ENCODE data around the gene ARHGAP18.
A peak's percentile ranks its signal among the peaks of the same experiment; 100 is the strongest.

Gene ARHGAP18

GRCh38 chr6:129696843-129697242 is 13.1 kb downstream of the ARHGAP18 start:
- no peak overlapping the region for H3K4me3 Mint-ChIP-seq
- DNase-seq (ENCODE audit: low spot score in 2 of 2): no peak
- ATAC-seq (replicated peaks; ENCODE audit: extremely low read depth, poor library complexity, severe bottlenecking): no peak
- peaks cover 43% of the 10 kb centered on the region for H3K4me1 Mint-ChIP-seq
- no peaks in the 10 kb centered on the region for H3K27me3 Mint-ChIP-seq
- H3K27ac Mint-ChIP-seq (ENCODE audit: low read depth): no peak overlapping the region
- no peaks in the 10 kb centered on the region for H3K9me3 Mint-ChIP-seq
- no peaks in the 10 kb centered on the region for H3K36me3 Mint-ChIP-seq (ENCODE audit: insufficient read depth)

- no peaks in the 10 kb centered on the region for H3K9me3 Mint-ChIP-seq
- peak overlapping the region; percentile 35 for H3K27ac Mint-ChIP-seq (ENCODE audit: low read depth)
- H3K4me1 Mint-ChIP-seq: peaks cover 47% of the 10 kb centered on the region
- H3K36me3 Mint-ChIP-seq (ENCODE audit: insufficient read depth): no peaks in the 10 kb centered on the region
- DNase-seq (ENCODE audit: low spot score in 2 of 2) (no peak), ATAC-seq (replicated peaks; ENCODE audit: extremely low read depth, poor library complexity, severe bottlenecking) (no peak)
- H3K4me3 Mint-ChIP-seq: no peak overlapping the region
- H3K27me3 Mint-ChIP-seq: no peaks in the 10 kb centered on the region
Observed at GRCh38 chr6:129696028-129696418, 14.0 kb downstream of the ARHGAP18 start.

GRCh38 chr6:129695373-129696027 is 14.5 kb downstream of the ARHGAP18 start:
- no peak for DNase-seq (ENCODE audit: low spot score in 2 of 2)
- Mint-ChIP-seq H3K9me3 (no peaks in the 10 kb centered on the region), H3K36me3 (ENCODE audit: insufficient read depth) (no peaks in the 10 kb centered on the region), H3K4me1 (peaks cover 49% of the 10 kb centered on the region), H3K4me3 (no peak overlapping the region), H3K27me3 (no peaks in the 10 kb centered on the region), H3K27ac (ENCODE audit: low read depth) (peak overlapping the region; percentile 35)
- ATAC-seq (replicated peaks; ENCODE audit: extremely low read depth, poor library complexity, severe bottlenecking): peak; percentile 40

- Mint-ChIP-seq H3K27ac (ENCODE audit: low read depth) (no peak overlapping the region), H3K4me1 (peaks cover 45% of the 10 kb centered on the region), H3K27me3 (no peaks in the 10 kb centered on the region), H3K4me3 (no peak overlapping the region), H3K36me3 (ENCODE audit: insufficient read depth) (no peaks in the 10 kb centered on the region), H3K9me3 (no peaks in the 10 kb centered on the region)
- ATAC-seq (replicated peaks; ENCODE audit: extremely low read depth, poor library complexity, severe bottlenecking): no peak
- no peak for DNase-seq (ENCODE audit: low spot score in 2 of 2)
Observed at GRCh38 chr6:129694036-129694435, 15.9 kb downstream of the ARHGAP18 start.

GRCh38 chr6:129692467-129692866 is 17.5 kb downstream of the ARHGAP18 start:
- no peaks in the 10 kb centered on the region for H3K36me3 Mint-ChIP-seq (ENCODE audit: insufficient read depth)
- no peaks in the 10 kb centered on the region for H3K27me3 Mint-ChIP-seq
- peaks cover 57% of the 10 kb centered on the region for H3K4me1 Mint-ChIP-seq
- no peaks in the 10 kb centered on the region for H3K9me3 Mint-ChIP-seq
- peak overlapping the region; percentile 0 for H3K27ac Mint-ChIP-seq (ENCODE audit: low read depth)
- DNase-seq (ENCODE audit: low spot score in 2 of 2) (no peak), ATAC-seq (replicated peaks; ENCODE audit: extremely low read depth, poor library complexity, severe bottlenecking) (no peak)
- no peak overlapping the region for H3K4me3 Mint-ChIP-seq

- Mint-ChIP-seq H3K4me3 (no peak overlapping the region), H3K27me3 (no peaks in the 10 kb centered on the region), H3K27ac (ENCODE audit: low read depth) (peak overlapping the region; percentile 0), H3K4me1 (peaks cover 63% of the 10 kb centered on the region), H3K9me3 (no peaks in the 10 kb centered on the region), H3K36me3 (ENCODE audit: insufficient read depth) (peaks cover 4% of the 10 kb centered on the region)
- DNase-seq (ENCODE audit: low spot score in 2 of 2) (no peak), ATAC-seq (replicated peaks; ENCODE audit: extremely low read depth, poor library complexity, severe bottlenecking) (no peak)
Observed at GRCh38 chr6:129691709-129692108, 18.3 kb downstream of the ARHGAP18 start.

- H3K4me1 Mint-ChIP-seq: peaks cover 63% of the 10 kb centered on the region
- no peaks in the 10 kb centered on the region for H3K9me3 Mint-ChIP-seq
- peaks cover 4% of the 10 kb centered on the region for H3K36me3 Mint-ChIP-seq (ENCODE audit: insufficient read depth)
- DNase-seq (ENCODE audit: low spot score in 2 of 2) (no peak), ATAC-seq (replicated peaks; ENCODE audit: extremely low read depth, poor library complexity, severe bottlenecking) (no peak)
- no peak overlapping the region for H3K4me3 Mint-ChIP-seq
- no peak overlapping the region for H3K27ac Mint-ChIP-seq (ENCODE audit: low read depth)
- H3K27me3 Mint-ChIP-seq: no peaks in the 10 kb centered on the region
Observed at GRCh38 chr6:129691043-129691640, 18.8 kb downstream of the ARHGAP18 start.

GRCh38 chr6:129686941-129687627 is 22.9 kb downstream of the ARHGAP18 start:
- Mint-ChIP-seq H3K27ac (ENCODE audit: low read depth) (peak overlapping the region; percentile 94), H3K4me1 (peaks cover 73% of the 10 kb centered on the region), H3K9me3 (no peaks in the 10 kb centered on the region), H3K27me3 (no peaks in the 10 kb centered on the region), H3K36me3 (ENCODE audit: insufficient read depth) (peaks cover 4% of the 10 kb centered on the region), H3K4me3 (peak overlapping the region; percentile 76)
- ATAC-seq (replicated peaks; ENCODE audit: extremely low read depth, poor library complexity, severe bottlenecking) (peak; percentile 85), DNase-seq (ENCODE audit: low spot score in 2 of 2) (peak in 1 of 2 donors; percentile 42)

GRCh38 chr6:129685662-129686031 is 24.3 kb downstream of the ARHGAP18 start:
- Mint-ChIP-seq H3K27ac (ENCODE audit: low read depth) (peak overlapping the region; percentile 94), H3K4me1 (peaks cover 73% of the 10 kb centered on the region), H3K36me3 (ENCODE audit: insufficient read depth) (peaks cover 4% of the 10 kb centered on the region), H3K4me3 (no peak overlapping the region), H3K9me3 (no peaks in the 10 kb centered on the region), H3K27me3 (no peaks in the 10 kb centered on the region)
- ATAC-seq (replicated peaks; ENCODE audit: extremely low read depth, poor library complexity, severe bottlenecking) (no peak), DNase-seq (ENCODE audit: low spot score in 2 of 2) (no peak)

GRCh38 chr6:129684903-129685661 is 24.9 kb downstream of the ARHGAP18 start:
- DNase-seq (ENCODE audit: low spot score in 2 of 2) (no peak), ATAC-seq (replicated peaks; ENCODE audit: extremely low read depth, poor library complexity, severe bottlenecking) (no peak)
- peaks cover 73% of the 10 kb centered on the region for H3K4me1 Mint-ChIP-seq
- no peaks in the 10 kb centered on the region for H3K9me3 Mint-ChIP-seq
- peaks cover 4% of the 10 kb centered on the region for H3K36me3 Mint-ChIP-seq (ENCODE audit: insufficient read depth)
- no peak overlapping the region for H3K4me3 Mint-ChIP-seq
- no peaks in the 10 kb centered on the region for H3K27me3 Mint-ChIP-seq
- peak overlapping the region; percentile 94 for H3K27ac Mint-ChIP-seq (ENCODE audit: low read depth)

GRCh38 chr6:129684323-129684884 is 25.6 kb downstream of the ARHGAP18 start:
- no peak for ATAC-seq (replicated peaks; ENCODE audit: extremely low read depth, poor library complexity, severe bottlenecking)
- no peaks in the 10 kb centered on the region for H3K9me3 Mint-ChIP-seq
- DNase-seq (ENCODE audit: low spot score in 2 of 2): no peak
- H3K4me3 Mint-ChIP-seq: peak overlapping the region; percentile 44
- no peaks in the 10 kb centered on the region for H3K27me3 Mint-ChIP-seq
- H3K4me1 Mint-ChIP-seq: peaks cover 79% of the 10 kb centered on the region
- peaks cover 4% of the 10 kb centered on the region for H3K36me3 Mint-ChIP-seq (ENCODE audit: insufficient read depth)
- H3K27ac Mint-ChIP-seq (ENCODE audit: low read depth): peak overlapping the region; percentile 42

- H3K4me3 Mint-ChIP-seq: peak overlapping the region; percentile 44
Observed at GRCh38 chr6:129683601-129684322, 26.2 kb downstream of the ARHGAP18 start.

More at GRCh38 chr6:129683601-129684322, 26.2 kb downstream of the ARHGAP18 start:
- peak; percentile 86 for ATAC-seq (replicated peaks; ENCODE audit: extremely low read depth, poor library complexity, severe bottlenecking)
- Mint-ChIP-seq H3K4me1 (peaks cover 75% of the 10 kb centered on the region), H3K36me3 (ENCODE audit: insufficient read depth) (peaks cover 4% of the 10 kb centered on the region), H3K27me3 (no peaks in the 10 kb centered on the region), H3K9me3 (no peaks in the 10 kb centered on the region), H3K27ac (ENCODE audit: low read depth) (peak overlapping the region; percentile 42)
- DNase-seq (ENCODE audit: low spot score in 2 of 2): peak; percentile 28 to 46

Data from central memory CD8-positive, alpha-beta T cell (primary cell).